VCaP (cell line): ENCODE data around the gene GLCCI1.

Source experiments
- H3K27ac ChIP-seq: fragments of 450-650 bp; 2 replicates; pipeline ENCODE4 v1.5.1; 2017
- TF ChIP-seq, protein P1 (sequence below): fragments of 450-650 bp; conservative IDR thresholded peaks from 2 replicates; pipeline ENCODE4 v1.5.1; 2017; ENCODE audit warnings: mild to moderate bottlenecking, moderate library complexity

The GLCCI1 gene

DNA sequence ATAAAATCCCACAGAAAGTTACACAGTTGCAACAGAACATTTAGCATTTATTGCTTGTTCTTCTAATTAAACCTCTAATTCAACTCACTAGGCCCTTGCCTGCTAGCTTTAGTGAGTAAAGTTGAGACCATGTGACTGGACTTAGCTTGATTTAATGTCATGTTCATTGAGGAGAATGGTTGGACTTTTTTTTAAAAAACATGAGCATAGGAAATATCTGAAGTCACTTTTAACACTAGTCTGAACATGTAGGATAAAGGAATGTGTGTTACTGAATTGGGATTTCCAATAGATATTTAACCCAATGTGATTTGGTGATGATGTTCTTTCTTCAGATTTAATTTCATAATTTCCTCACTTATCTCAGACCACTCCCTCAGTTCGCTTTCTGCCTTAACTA lies 24.6 kb upstream of the GLCCI1 start:
- no peak overlapping the region for H3K27ac ChIP-seq
- TF ChIP-seq, protein P1, sequence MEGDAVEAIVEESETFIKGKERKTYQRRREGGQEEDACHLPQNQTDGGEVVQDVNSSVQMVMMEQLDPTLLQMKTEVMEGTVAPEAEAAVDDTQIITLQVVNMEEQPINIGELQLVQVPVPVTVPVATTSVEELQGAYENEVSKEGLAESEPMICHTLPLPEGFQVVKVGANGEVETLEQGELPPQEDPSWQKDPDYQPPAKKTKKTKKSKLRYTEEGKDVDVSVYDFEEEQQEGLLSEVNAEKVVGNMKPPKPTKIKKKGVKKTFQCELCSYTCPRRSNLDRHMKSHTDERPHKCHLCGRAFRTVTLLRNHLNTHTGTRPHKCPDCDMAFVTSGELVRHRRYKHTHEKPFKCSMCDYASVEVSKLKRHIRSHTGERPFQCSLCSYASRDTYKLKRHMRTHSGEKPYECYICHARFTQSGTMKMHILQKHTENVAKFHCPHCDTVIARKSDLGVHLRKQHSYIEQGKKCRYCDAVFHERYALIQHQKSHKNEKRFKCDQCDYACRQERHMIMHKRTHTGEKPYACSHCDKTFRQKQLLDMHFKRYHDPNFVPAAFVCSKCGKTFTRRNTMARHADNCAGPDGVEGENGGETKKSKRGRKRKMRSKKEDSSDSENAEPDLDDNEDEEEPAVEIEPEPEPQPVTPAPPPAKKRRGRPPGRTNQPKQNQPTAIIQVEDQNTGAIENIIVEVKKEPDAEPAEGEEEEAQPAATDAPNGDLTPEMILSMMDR = no peak

DNA sequence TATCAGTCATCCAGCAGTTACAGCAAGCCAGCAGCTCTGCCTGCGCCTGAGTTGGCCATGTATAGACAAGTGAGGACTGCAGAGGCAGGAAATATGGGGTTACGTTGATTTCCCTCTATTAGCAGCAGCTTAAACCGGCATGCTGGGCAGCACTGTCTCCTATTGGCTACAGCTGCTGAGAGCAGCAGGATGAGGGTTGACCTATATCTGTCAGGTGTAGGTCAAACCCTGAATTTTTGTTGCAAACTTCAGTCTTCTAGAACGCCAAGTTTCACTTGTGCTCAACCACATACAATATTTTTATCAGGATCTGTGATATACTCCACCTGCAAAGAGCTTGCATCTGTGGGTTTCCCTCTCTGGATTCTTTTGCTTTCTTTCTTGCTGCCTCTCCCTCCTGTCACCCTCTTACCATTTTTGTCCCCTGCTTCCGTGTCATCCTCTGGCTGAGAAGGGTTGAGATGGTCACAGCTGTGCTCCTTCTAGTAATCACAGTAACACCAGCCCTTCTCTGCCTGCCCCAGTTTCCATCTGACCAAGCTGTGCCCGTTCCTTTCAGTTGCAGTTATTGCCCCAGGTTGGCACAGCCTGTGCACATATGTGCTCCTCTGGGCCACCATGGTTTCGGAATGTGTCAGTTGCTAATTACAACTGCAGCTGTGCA lies 23.8 kb upstream of the GLCCI1 start:
- TF ChIP-seq, protein P1 = no peak
- no peak overlapping the region for H3K27ac ChIP-seq

DNA sequence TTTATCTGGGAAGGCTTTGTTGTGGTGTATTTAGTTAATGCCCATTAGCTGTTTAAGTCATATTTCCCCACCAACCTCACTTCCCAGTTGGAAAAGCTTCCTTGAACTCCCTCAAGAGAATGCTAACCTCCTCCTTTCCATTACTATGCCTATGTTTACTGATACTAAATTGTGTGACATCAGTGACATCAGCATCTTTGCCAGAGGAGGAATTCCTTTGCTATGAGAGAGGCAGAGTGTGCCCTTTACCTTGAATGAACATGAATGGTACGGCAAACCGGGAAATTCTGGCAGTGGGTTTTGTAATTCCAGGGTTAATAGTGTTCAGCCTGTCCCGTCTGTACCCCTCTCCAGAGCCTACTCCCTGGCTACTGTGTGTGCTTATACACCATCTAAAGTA lies 22.1 kb upstream of the GLCCI1 start:
- no peak overlapping the region for H3K27ac ChIP-seq
- TF ChIP-seq, protein P1 = no peak

DNA sequence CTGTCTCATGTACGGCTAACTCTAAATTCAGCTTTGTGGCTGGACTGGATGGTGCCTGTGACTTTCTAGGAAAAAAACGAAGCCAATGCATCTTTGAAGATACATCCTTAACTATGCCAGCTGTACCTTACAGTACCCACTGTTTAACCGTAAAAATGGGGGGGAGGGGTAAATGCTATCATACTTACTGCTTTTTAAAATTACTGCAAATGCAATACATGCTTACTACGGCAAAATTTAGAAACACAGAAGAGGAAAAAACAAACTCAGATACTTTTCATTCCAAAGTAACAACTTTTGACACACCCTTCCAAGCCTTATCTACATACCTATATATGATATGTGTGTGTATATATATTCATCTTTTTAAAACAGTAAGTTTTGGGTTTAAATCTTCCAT lies 20.4 kb upstream of the GLCCI1 start:
- no peak overlapping the region for H3K27ac ChIP-seq
- TF ChIP-seq, protein P1 = no peak

DNA sequence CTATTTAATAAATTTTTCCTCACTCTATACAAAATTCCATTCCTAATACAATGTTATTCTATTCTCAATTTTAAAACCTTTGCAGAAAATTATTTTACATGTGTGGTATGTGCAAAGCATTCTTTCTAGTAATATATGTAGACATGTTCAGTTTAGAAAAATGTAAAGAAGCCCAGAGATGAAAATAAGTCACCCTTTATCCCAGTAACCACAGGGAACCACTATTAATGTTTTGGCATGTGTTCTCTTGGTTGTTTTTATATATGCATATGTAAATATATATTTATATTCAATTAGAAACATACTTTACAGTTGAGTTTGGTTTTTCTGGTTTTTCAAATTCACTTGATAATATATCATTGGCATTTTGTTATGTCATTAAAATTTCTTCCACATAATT lies 14.8 kb upstream of the GLCCI1 start:
- TF ChIP-seq, protein P1 = no peak
- H3K27ac ChIP-seq = no peak overlapping the region

DNA sequence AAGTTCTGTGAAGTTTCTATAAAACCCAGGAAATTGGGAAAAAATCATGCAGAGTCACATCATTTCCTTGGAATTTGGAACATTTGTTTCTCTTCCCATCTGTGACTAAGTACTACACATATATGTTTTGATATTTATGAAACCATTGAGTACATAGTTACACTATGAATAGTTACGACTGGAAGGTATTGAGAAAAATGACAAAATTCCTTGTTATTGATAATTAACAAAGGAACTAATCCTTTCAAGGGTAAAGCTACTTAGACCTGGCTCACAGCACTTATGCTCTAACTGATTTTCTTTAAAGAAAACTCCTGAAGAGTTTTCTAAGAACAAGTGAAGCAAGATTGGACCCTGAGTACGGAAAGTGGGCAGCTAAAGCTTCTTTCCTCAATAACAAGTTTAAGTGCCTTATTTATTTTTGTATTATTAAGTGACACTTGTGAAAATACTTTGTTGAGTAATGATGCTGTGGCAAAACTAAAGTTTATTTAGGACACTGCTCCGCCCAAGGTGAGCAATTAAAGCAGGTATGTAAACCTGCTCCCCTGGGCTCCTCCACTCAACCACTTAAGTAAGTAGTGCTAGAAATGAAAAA lies 12.0 kb upstream of the GLCCI1 start:
- TF ChIP-seq, protein P1 = no peak
- no peak overlapping the region for H3K27ac ChIP-seq

DNA sequence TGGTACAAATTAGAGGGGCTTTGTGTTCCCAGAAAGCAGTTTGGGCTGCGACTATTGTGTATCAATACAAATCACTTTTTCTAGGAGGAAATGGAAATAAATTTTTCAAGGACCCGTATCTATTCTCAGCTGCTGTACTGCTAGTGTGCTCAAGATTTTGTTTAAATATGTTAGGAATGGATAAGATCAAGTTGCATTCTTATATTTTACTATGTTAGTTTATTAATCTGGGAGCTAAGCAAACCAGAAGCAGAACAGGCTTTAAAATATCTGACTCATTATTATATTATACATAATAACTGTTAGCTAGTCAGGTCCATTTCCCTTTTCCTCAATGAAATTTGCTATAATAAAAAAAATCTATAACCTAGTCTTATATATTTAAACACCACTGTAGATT lies 11.1 kb upstream of the GLCCI1 start:
- TF ChIP-seq, protein P1 = no peak
- no peak overlapping the region for H3K27ac ChIP-seq
